HG03571 (cell line): ENCODE measurements around the gene GRID2.
"Not testable (repeated sequence)": the region's sequence is repeated elsewhere in the genome, so short reads cannot be mapped to it uniquely, and the experiment has no call there.

Experiments used
- ATAC-seq: cut with Tn5 transposase; IDR thresholded peaks from one replicate; pipeline ENCODE4 v1.9.1; 2021; ENCODE audit not compliant: unreplicated experiment

Gene GRID2

DNA sequence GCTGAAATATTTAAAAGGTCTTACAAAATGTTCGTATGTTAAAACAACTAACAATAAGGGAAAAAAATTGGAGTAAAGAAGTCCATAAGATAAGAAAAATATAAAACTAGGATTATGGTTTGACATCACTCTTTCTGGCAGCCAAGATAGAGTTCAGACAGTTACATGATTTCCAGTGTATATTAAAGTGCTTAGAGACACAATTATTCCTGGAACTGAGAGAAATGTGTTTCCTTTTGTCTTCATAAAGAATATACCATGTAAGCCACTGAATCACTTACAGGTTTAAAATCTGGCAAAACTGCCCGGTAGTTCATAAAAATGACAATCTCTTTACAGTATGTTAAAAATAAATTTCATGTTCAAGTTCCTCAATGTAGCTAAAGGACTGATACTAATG, 986.1 kb downstream of the GRID2 start:
- ATAC-seq, result no peak

DNA sequence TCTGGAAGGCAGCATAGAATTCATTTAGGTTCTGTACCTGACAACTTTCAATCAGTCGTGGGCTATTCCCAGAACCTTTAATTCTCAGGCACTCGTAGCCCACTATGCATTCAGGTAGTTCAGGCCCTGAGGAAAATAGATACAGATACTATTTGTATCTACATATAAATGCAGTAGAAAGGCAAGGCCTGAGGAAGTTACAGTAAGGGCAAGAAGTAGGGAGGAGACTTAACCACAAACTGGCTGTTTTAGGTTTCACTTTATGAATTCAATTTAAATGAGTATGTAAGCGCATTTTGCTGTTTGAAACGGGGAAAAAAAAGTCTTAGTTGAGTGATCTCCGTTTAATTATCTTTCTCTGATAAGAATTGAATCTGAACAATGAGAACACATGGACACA, 995.4 kb downstream of the GRID2 start:
- no peak for ATAC-seq

DNA sequence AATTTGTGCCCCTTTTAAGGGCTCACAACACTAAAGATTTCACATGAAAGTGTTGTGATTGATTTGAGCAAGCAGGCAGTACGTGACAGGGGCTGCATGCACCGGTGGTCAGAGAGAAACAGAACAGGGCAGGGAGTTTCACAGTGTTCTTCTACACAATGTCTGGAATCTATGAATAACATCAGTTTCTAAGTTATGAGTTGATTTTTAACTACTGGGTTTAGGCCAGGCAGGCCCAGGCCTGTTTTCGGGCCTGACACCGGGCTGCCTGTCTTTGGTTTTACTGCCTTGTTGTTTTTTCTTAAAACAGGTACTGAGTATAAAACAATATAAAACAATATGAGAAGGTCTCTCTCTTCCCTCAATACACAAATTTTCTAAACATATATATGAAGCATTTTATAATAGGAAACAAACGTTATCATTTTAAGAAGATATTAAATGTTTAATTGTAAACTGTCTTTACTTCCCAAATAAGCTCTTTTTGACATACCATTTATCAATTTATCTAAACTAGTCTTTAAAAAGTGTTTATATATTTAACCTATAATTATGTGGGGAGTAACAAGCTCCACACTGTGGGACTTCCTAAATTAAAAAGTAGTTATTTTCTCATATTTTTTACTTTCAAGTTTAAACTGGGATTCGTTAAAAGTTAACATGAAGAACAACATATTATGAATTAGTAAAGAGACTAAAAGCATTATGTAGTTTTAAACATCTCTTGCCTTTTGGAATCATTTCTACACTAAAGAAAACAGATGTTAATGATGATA, 997.2 kb downstream of the GRID2 start:
- ATAC-seq, result not testable (repeated sequence)

DNA sequence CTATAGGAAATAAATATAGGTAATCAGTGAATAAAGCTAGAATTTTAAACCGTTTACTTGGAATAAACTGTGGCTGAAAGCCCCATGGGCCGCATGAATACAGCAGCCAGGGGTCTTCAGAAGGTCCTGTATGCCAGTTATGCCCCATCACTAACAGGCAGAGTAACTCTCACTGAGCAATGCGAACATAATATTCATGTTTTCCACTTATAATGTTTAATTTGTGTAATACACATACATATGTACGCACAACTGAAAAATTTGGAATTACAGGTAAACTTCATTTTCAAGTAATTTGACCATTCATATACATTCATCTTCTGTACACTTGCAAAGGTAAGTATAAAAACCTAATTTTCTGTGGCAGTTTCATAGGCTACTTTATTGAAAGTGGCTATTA, 998.5 kb downstream of the GRID2 start:
- no peak for ATAC-seq

DNA sequence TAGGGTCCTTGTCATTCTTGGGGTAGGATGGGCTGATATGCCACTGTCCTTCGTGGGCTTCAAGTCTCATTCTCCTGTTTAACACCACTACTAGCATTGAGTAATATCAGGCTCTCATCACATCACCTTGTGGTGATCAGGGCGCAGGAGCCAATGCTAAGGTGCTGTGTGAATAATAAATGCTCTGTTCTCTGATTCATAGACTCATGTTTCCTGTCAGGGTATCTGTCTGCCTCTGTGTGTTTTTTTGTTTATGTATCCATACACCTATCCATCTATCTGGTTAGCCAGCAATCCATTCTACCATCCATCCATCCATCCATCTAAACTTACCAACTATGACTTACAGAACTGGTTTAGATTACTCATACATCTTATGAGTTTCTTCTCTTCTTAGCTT, 999.7 kb downstream of the GRID2 start:
- no peak for ATAC-seq

DNA sequence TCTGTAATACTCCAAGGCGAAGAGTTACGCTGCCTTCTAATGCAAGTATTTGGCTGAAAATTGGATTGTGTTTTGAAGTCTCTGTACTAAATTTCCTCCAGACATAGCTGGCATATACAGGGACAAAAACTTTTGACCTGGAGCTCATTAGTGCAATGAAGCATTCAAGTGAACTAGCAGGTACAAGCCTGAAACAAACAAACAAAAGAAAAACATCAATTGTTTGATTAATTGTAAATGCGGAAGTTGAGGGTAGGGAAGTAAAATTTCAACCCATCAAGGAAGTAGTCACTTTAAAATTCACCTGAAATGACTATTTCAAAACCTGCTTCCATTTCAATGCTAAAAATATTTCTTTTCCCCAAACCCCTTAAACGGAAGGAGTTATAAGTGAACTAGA, 1008.5 kb downstream of the GRID2 start:
- ATAC-seq, result no peak

DNA sequence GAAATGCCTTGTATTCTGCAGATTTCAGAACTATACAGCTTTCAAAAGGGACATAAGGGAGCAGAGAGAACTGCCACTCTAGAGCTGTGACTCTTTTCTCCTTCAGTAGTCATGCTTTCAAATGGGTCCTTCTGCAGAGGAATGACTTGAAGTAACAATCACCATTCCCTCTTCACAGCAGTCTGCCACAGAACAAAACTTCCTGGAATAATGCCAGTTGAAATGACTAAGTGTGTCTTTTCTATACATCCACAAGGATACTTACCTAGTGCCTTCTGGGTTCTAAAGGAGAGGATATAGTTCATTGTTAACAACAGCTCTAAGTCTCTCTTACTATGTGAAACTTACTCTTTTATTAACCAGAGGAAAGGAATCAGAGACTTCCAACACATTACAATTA, 1009.4 kb downstream of the GRID2 start:
- ATAC-seq, result no peak

DNA sequence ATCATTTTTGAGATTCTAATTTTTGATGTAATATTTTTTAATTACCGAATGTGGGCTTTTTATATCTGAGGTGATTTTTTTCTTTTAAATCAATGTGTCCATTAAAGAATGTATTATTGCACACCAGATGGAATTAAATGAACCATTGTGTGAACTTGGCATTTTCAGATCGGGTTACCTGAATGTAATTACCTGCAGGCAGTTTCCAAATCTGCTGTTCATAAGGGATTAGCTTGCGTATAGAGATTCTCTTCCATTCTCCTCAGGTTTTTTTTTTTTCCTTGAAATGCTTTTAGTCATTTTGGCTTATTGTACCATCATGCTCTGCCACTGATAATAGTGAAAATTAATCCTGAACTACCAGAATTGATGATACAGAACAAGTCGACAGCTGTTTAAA, 1013.3 kb downstream of the GRID2 start:
- no peak for ATAC-seq

DNA sequence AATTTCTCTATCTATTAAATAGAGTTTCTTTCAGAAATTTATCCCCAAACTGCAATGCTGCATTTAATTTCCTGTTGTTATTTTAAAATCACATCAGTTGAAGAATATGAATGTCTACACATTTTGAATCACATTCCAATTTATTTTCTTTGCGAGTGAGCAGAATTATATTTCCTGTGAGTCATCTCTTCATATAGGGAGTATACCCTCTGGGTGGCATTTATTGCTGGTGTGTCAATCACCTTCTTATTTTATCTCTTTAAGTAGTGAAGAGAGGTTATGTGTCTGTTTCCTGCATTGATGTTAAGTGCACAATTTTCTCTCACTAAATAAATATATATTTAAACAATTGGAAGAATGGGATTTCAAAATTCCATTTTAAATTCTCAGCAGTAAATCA, 1013.8 kb downstream of the GRID2 start:
- no peak for ATAC-seq

DNA sequence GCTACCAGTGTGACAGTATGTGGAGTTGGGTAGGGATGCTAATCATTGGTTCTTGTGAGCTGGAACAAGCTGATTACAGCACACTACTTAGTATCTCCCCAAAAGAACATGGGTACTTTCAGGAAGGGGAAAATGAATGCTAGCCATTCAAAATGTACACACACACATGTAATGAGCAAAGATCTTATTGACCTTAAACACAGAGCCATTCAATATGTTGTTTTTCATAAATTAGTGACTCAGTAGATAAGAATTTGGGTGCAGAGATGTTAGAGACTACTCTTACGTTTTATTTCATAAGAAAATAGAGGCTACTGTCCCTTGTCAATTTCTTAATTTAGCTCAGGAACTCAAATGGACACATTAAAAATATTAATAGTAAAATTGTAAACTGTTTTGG, 1015.3 kb downstream of the GRID2 start:
- no peak for ATAC-seq

DNA sequence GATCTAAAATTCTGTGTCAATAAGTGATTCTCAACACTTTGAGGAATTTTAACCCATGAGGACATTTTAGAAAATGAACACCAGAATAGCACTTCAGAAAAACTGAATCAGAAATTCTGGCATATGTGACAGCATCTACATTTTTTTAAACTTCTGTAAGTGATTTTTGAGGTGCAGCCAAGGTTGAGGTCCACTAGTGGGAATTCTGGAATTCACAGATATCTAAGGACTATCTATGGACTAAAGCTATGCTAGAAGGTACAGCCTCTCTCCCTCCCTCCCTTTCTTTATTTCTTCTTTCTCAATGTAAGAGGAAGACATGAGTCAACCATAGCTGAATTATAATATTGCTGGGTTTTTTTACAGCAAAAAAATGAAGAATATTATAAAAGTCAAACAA, 1016.6 kb downstream of the GRID2 start:
- no peak for ATAC-seq

DNA sequence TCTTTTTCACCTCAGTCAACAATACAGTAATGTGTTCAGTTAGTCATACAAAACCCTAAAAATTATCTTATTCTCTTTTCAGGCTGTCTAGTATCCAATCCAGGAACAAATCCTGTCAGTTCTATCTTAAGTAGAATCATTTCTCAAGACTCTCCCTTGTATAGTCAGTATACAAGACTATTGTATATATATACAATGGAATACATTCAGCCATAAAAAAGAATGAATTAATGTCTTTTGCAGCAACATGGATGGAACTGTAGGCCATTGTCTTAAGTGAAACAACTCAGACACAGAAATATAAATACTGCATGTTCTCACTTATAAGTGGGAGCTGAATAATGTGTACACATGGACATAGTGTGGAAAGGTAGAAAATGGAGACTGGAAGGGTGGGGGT, 1023.6 kb downstream of the GRID2 start:
- ATAC-seq, result no peak

DNA sequence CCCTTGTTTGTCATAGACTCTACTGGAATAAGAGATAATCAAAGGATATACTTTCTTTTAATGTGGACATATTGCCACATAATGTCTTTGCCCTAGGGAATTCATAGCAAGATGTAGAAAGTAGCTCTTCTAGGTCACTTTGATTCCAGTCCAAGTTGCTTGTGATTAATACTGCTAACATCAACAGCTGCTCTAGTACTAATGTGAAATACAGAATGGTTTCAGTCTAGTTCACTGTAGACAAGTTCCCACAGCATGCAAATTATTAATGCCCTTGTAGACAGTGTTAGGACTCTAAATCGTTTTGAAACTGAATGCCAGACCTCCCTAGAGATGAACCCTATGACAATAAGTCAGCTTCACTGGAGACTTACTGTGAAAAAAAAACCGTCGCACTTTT, 1030.2 kb downstream of the GRID2 start:
- peak; percentile 81 for ATAC-seq

DNA sequence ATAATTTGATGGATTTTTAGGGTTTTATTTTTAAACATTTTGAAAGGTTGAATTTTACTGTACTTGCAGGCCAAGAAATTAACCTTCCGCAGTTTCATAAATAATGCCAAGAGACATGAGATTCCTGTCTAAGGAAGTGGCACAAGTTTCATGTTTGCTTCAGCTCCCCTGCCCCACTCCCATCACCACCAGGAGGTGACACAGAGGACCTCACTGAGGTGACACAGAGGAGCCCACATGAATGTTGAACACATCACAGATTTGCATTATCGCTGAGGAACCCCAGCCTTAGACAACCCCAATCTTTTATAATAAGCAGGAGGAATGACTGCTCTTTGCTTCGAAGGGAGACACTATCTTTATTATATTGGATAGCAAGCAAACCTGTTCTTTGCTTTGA, 1033.4 kb downstream of the GRID2 start:
- ATAC-seq, result no peak

DNA sequence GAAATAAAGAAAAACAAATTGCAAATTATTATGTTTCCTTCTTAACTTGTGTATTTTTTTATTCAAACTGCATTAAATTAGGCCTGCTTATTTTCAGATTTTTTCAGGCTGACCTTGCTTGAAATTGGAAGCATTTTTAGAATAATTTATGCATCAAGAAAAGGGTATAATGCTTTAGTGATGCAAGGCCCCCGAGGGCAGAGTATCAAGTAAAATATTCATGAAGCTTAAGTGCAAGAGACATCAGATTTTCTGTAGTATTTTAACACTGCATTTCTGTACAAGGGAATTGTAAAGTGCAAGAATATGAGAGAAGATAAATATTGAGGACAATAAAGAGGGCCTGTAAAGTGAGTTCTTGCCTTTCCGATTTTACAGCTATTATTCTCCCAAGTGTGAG, 1039.0 kb downstream of the GRID2 start:
- ATAC-seq, result no peak

DNA sequence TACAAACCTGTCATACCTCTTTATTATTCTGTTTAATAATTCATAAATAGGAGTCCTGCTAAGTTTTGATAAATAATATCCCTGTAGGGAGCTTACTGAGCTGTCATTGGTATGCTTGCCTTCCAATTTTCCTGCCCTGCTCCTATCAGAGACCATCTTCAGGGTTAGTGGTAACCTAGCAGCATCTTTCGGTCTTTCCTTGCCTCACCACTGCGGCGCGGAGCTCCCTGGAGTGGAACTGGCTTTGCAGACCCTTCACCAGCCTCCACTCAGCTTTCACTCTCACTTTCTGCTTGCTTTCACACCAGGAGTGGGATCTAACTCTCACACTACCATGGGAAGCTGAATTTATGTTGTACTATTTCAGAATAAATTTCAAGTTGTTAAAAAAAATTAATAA, 1043.1 kb downstream of the GRID2 start:
- no peak for ATAC-seq

DNA sequence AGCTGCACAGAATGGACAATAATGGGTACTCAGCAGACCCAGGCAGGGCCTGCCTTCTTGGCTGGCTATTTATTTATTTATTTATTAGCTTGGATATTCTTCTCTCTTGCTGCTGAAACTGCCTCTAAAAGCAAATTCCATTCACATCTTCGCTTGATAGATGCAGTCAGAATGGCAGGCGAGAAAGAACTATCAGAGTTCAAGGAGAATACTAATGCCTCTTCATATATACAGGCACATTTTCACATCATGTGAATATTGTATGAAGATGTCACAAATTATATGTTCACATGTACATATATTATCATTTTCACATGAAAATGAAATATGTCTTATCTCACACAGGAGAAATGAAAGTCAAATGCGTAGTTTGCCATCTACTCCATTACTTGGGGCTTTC, 1045.1 kb downstream of the GRID2 start:
- ATAC-seq, result no peak

DNA sequence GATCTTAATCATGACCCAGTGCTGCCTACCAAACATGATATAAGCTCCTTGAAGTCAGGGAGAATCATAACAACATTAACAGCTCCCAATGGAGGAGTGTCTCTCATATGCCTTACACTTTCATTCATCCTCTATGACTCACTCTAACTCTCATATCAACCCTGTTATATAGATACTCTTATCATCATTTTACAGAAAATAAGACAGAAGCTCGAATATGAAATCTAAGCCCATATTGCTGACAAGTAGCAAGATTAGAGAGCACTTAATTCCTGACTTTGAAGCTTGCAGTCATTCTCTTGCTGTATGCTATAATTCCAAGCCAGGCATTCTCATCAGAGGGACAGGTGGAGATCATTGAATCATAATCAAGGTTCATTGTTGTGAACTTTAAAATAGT, 1048.1 kb downstream of the GRID2 start:
- no peak for ATAC-seq

DNA sequence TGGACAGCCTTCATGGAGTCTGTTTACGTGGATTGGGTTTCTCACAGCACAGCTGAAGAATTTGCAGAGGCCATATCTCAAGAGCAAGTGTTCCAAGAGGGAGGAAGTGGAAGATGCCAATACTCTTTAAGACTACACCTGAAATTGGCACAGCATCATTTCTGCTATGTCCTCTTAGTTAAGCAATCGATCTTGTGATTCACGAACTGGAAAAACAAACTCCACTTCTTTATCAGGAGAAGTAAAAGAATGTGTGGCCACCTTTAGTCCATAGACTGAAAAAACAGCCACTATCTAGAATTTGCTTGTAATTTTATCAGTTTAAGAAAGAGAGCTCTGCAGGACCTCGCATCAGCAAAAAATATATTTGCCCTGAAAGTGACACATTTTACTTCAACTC, 1051.6 kb downstream of the GRID2 start:
- ATAC-seq, result no peak

DNA sequence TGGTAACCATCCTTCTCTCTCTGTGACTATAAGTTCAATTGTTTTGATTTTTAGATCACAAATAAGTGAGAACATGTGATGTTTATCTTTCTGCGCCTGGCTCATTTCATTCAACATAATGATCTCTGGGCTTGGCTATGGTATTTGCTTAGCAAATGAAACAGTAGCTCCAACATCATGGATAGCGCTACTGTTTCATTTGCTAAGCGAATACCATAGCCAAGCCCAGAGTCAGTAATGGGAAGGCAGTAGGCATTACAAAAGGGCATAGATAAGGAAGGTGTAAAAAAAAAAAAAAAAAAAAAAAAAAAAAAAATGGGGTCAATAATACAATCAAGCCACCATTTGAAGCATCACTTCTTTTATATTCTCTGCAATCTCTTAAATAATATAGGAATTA, 1055.8 kb downstream of the GRID2 start:
- ATAC-seq, result no peak

DNA sequence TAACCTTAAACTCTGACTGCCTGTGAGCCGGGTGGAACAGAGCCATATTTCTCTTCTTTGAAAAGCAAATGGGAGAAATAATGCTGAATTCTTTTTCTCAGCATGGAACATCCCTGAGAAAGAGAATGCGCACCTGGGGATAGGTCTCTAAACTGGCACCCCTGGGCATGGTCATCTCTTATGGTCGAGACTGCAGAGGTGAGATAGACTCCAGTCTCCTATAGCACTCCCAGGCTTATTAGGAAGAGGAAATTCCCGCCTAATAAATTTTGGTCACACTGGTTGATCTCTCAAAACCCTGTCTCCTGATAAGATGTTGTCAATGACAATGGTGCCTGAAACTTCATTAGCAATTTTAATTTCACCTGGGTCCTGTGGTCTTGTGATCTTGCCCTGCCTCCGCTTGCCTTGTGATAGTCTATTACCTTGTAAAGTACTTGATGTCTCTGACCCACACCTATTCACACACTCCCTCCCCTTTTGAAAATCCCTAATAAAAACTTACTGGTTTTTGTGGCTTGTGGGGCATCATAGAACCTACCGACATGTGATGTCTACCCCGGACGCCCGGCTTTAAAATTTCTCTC, 1062.5 kb downstream of the GRID2 start:
- ATAC-seq, result not testable (repeated sequence)

DNA sequence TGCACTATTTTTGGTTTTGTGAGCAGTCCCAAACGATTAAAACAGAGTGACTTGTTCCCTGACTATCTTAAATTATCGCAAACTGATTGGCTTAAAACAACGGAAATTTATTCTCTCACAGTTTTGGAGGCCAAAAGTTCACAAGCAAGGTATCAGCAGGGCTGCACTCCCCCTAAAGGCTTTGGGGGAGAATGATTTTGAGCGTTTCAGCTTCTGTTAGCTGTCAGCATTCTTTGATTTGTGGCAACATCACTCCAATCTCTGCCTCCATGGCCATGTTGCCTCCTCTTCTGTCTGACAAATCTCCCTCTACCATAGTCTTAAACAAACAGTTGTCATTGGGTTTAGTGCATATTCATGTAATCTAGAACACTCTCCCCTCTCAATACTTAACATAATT, 1065.2 kb downstream of the GRID2 start:
- no peak for ATAC-seq

DNA sequence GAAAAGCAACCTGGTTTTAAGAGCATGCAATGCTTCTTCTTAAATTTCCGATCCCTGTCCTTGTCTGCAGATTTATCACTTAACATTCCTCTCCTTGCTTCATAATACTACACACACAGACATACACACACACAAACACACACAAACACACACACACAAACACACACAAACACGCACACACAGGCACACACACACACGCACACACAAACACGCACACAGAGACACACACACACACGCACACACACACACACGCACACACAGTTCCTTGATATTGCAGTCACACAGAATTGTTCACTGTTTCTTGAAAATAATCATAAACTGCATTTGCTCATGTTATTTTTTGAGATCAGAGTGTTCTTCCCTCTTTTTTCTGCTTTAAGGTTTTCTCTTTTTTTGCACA, 1066.5 kb downstream of the GRID2 start:
- ATAC-seq, result no peak
